Common myeloid progenitor, CD34-positive (primary cell): ENCODE measurements around the gene MCTP2.
"Not testable (repeated sequence)": the region's sequence is repeated elsewhere in the genome, so short reads cannot be mapped to it uniquely, and the experiment has no call there.

Source experiments
- CTCF ChIA-PET: fragments of 350-600 bp; sonication (Branson Sonifier 250); formaldehyde crosslinking; loops from one replicate; lab custom pipeline; 2021; ENCODE audit warnings: antibody characterized with exemption; lab: Charles Lee
- POLR2A ChIA-PET: fragments of 350-600 bp; sonication (Branson Sonifier 250); formaldehyde crosslinking; loops from one replicate; lab custom pipeline; 2021; ENCODE audit warnings: antibody characterized with exemption; lab: Charles Lee
- DNase-seq, 3 donors: peaks; one replicate each; pipeline versions ENCODE4 v3.0.0 to v3.0.0-alpha.2; 2013
- H3K27ac ChIP-seq, 2 experiments: 1 replicate in 1 of 2; 2 replicates in 1 of 2; pipeline ENCODE4 v1.7.0; 2013; ENCODE audit warnings: inconsistent platforms in 2 of 2, low read length in 2 of 2, mild to moderate bottlenecking in 2 of 2, low read depth in 1 of 2, moderate library complexity in 1 of 2; ENCODE audit not compliant: severe bottlenecking in 2 of 2, insufficient read depth in 1 of 2, poor library complexity in 1 of 2
- H3K27me3 ChIP-seq, 5 experiments: replicated peaks in 2 of 5; 1 replicate in 3 of 5; 2 replicates in 2 of 5; pipeline versions ENCODE4 v1.6.1 to v1.7.0; 2013; ENCODE audit warnings: low read length in 4 of 5, mild to moderate bottlenecking in 2 of 5, moderate library complexity in 2 of 5, inconsistent platforms in 1 of 5; ENCODE audit not compliant: insufficient read depth in 5 of 5, control insufficient read depth in 4 of 5
- H3K36me3 ChIP-seq, 4 experiments: 1 replicate in 2 of 4; 2 replicates in 2 of 4; pipeline versions ENCODE4 v1.6.1 to v1.7.0; 2013; ENCODE audit warnings: low read length in 3 of 4, control low read depth in 1 of 4, mild to moderate bottlenecking in 1 of 4; ENCODE audit not compliant: control insufficient read depth in 4 of 4, insufficient read depth in 4 of 4
- H3K4me1 ChIP-seq, 4 experiments: 1 replicate in 3 of 4; 2 replicates in 1 of 4; pipeline versions ENCODE4 v1.6.1 to v1.7.1; 2013; ENCODE audit warnings: low read length in 3 of 4, mild to moderate bottlenecking in 3 of 4, control low read depth in 1 of 4, inconsistent platforms in 1 of 4, moderate library complexity in 1 of 4; ENCODE audit not compliant: control insufficient read depth in 4 of 4, insufficient read depth in 4 of 4; ENCODE audit errors: control extremely low read depth in 1 of 4
- H3K4me3 ChIP-seq, 7 experiments: 1 replicate in 4 of 7; 2 replicates in 3 of 7; pipeline versions ENCODE4 v1.5.1 to v1.7.0; 2013; ENCODE audit warnings: mild to moderate bottlenecking in 7 of 7, low read length in 6 of 7, moderate library complexity in 6 of 7, inconsistent platforms in 2 of 7, low read depth in 2 of 7, control low read depth in 1 of 7; ENCODE audit not compliant: insufficient read depth in 4 of 7, control insufficient read depth in 1 of 7; ENCODE audit errors: extremely low read depth in 1 of 7
- H3K9me3 ChIP-seq, 5 experiments: 1 replicate in 4 of 5; 2 replicates in 1 of 5; pipeline versions ENCODE4 v1.6.1 to v1.7.1; 2013; ENCODE audit warnings: low read length in 4 of 5, mild to moderate bottlenecking in 2 of 5, inconsistent platforms in 1 of 5, low read depth in 1 of 5, moderate library complexity in 1 of 5; ENCODE audit not compliant: control insufficient read depth in 4 of 5, insufficient read depth in 2 of 5; ENCODE audit errors: control extremely low read depth in 1 of 5
- WGBS: methylation state at CpG from one replicate; pipeline ENCODE4 v1.1.5; 2013; ENCODE audit not compliant: insufficient coverage; 5-methylcytosine and 5-hydroxymethylcytosine counted together

MCTP2 gene

DNA sequence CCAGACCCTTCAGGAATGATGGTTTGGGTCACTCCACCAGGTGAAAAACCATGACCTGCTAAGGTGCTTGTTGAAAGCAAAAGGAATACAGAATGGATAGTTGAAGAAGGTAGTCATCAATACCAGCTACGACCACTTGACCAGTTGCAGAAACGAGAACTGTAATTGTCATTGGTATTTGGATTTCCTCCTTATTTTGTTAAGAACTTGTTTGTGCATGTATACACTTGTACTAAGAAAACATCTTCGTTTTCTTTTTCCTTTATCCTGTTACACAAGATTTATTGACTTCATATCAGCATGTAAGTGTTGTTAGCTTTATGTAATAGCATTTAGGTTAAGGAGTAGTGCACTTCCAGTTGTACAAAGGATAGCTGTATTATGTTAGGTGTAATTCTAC is 261.8 kb downstream of the MCTP2 start:
- Histone ChIP-seq H3K9me3 (no peaks in the 10 kb centered on the region), H3K27ac (no peak overlapping the region), H3K27me3 (no peaks in the 10 kb centered on the region), H3K4me3 (no peak overlapping the region), H3K36me3 (no peaks in the 10 kb centered on the region), H3K4me1 (no peaks in the 10 kb centered on the region)
- ChIA-PET CTCF (no interaction called here), POLR2A (no interaction called here)
- WGBS: 100% methylated on average over 1 of the region's 3 CpGs
- no peak for DNase-seq

DNA sequence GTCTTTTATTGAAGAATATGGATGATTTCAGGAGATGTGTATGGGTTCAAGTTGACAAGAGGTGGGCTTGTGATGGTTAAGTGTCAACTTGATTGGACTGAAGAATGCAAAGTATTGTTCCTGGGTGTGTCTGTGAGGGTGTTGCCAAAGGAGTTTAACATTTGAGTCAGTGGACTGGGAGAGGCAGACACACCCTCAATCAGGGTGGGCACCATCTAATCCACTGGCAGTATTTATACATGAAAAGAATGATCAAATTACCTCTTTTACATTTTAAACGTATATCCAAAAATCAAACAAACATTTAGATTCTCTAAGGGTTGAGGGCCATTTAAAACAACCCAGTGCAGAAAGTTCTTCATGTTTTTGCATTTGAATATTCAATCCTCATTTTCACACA is 262.2 kb downstream of the MCTP2 start:
- H3K36me3 ChIP-seq, DNase-seq, CTCF ChIA-PET, POLR2A ChIA-PET, H3K27ac ChIP-seq, H3K27me3 ChIP-seq, H3K4me1 ChIP-seq, H3K9me3 ChIP-seq, H3K4me3 ChIP-seq: not testable (repeated sequence)
- no CpG with 5 or more reads among the region's 1 CpG for WGBS

DNA sequence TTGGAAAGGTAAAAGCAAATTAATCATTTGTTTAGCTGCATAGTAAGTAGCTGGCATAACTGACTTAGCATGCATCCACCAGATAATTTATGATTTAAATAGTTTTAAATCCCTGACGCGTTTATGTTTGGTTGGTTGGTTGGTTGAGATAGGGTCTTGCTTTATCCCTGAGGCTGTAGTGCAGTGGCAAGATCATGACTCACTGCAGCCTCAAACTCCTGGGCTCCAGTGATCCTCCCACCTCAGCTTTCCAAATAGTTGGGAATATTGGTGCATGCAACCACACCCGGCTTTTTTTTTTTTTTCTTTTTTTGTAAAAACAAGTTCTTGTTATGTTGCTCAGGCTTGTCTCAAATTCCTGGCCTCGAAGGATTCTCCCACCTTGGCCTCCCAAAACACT is 263.4 kb downstream of the MCTP2 start:
- POLR2A ChIA-PET: no interaction called here
- no peak for DNase-seq
- H3K27me3 ChIP-seq: no peaks in the 10 kb centered on the region
- no CpG with 5 or more reads among the region's 4 CpGs for WGBS
- no peak overlapping the region for H3K4me3 ChIP-seq
- no peaks in the 10 kb centered on the region for H3K4me1 ChIP-seq
- H3K9me3 ChIP-seq: peaks cover 0 to 6% (median 3%) of the 10 kb centered on the region in 5 experiments
- no peaks in the 10 kb centered on the region for H3K36me3 ChIP-seq
- CTCF ChIA-PET: no interaction called here
- no peak overlapping the region for H3K27ac ChIP-seq

DNA sequence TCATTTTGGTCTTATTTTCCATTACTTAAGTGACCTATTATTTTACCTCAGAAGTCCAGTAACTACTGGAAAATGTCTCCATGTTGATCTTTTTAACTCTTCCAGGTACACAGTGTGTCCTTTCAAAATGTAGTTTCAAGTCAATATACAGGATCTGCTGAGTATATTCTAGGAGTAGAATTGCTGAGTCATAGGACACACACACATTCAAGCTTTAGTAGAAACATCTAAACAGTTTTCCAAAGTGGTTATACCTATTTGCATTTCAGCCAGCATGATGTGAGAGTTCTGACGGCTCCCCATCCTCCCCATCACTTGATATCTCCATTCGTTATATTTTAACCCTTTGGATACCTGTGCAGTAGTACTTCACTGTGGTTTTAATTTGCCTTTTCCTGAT is 271.9 kb downstream of the MCTP2 start:
- 80% methylated on average over 2 of the region's 2 CpGs for WGBS
- DNase-seq: no peak

DNA sequence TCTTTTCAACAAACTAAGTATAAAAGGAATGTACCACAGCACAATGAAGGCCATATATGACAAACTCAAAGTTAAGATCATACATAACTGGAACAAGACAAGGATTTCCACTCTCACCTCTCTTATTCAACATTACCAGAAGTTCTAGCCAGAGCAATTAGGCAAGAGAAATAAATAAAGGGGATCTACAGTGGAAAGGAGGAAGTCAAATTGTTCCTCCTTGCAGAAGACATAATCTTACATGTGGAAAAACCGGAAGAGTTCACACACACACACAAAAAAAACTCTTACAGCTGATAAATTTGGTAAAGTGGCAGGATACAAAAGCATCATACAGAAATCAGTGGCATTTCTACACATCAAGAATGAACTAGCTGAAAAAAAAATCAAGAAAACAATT is 277.9 kb downstream of the MCTP2 start:
- CTCF ChIA-PET: no interaction called here

More for the DNA sequence above, 271.9 kb downstream of the MCTP2 start:
- Histone ChIP-seq H3K9me3 (peaks cover 3 to 28% (median 7%) of the 10 kb centered on the region in 5 experiments), H3K27me3 (no peaks in the 10 kb centered on the region), H3K36me3 (no peaks in the 10 kb centered on the region), H3K27ac (no peak overlapping the region), H3K4me1 (no peaks in the 10 kb centered on the region), H3K4me3 (no peak overlapping the region)
- POLR2A ChIA-PET: no interaction called here
- CTCF ChIA-PET: no interaction called here

DNA sequence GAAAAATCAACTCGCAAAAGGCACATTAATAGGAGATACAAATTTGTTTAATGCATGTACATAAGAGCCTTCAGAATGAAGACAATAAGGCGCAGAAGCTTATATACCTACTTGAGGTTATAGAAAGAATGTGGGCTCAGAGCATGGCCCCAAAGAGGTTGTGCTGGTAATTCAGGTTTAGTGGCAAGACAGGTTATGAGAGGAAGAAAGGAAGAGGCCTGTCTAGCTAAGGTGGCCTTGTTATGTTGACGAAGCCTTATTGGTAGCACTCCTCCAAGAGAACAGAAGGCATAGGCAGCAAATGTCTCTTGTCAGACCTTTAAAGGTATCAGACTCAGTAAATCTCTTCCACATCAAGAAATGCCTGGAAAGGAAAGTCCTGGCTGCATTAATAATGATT is 290.8 kb downstream of the MCTP2 start:
- Histone ChIP-seq H3K27ac (no peak overlapping the region), H3K36me3 (no peaks in the 10 kb centered on the region), H3K27me3 (no peaks in the 10 kb centered on the region), H3K9me3 (peaks cover 0 to 4% (median 0%) of the 10 kb centered on the region in 5 experiments), H3K4me1 (no peaks in the 10 kb centered on the region), H3K4me3 (no peak overlapping the region)
- CTCF ChIA-PET: no interaction called here
- 100% methylated on average over 1 of the region's 3 CpGs for WGBS
- no peak for DNase-seq
- POLR2A ChIA-PET: no interaction called here

More for the DNA sequence above, 277.9 kb downstream of the MCTP2 start:
- Histone ChIP-seq H3K4me1 (no peaks in the 10 kb centered on the region), H3K36me3 (no peaks in the 10 kb centered on the region), H3K27ac (no peak overlapping the region), H3K27me3 (no peaks in the 10 kb centered on the region), H3K4me3 (no peak overlapping the region), H3K9me3 (peaks cover 0 to 23% (median 6%) of the 10 kb centered on the region in 5 experiments)
- no CpG with 5 or more reads among the region's 1 CpG for WGBS
- no peak for DNase-seq
- POLR2A ChIA-PET: no interaction called here

DNA sequence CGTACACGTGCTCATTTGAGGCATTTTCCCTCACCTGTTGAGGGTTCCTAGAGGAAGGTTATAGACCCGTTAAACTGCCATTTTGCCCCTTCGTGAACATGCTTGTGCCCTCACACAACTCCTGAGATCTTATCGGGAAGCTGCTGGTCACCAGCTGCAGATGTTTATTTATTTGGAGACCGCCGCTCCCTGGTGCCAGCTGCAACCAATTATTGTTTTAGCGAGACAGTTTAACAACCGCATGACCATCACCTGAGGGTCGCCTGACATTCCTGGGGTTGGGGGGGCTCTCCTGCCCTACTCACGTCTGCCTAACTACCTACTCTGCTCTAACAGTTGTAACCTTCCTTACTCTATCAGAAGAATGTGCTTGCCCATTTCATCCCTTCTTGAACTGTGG is 292.5 kb downstream of the MCTP2 start:
- DNase-seq: no peak
- no peaks in the 10 kb centered on the region for H3K27me3 ChIP-seq
- H3K4me3 ChIP-seq: no peak overlapping the region
- CTCF ChIA-PET: no interaction called here
- POLR2A ChIA-PET: no interaction called here
- 95% methylated on average over 10 of the region's 11 CpGs for WGBS
- H3K4me1 ChIP-seq: no peaks in the 10 kb centered on the region
- no peak overlapping the region for H3K27ac ChIP-seq
- H3K9me3 ChIP-seq: no peaks in the 10 kb centered on the region
- H3K36me3 ChIP-seq: no peaks in the 10 kb centered on the region
